NCI-H1930 (cell line): ENCODE results near the gene CYLD.
A peak's percentile ranks its signal among the peaks of the same experiment; 100 is the strongest.

Experiments
- DNase-seq, 2 experiments: peaks; one replicate each; lab custom pipeline; 2025; lab: John Stamatoyannopoulos, UW

The CYLD gene

GRCh38 chr16:50740736-50741135 is 1.1 kb upstream of the CYLD start:
- no peak for DNase-seq

- no peak for DNase-seq
Measured at GRCh38 chr16:50741225-50741780, 583 bp upstream of the CYLD start.

- DNase-seq = no peak
Measured at GRCh38 chr16:50742576-50743200, 802 bp downstream of the CYLD start.

- DNase-seq = no peak
Measured at GRCh38 chr16:50743581-50744225, 1.8 kb downstream of the CYLD start.

GRCh38 chr16:50744881-50745280 is 3.0 kb downstream of the CYLD start:
- no peak for DNase-seq

- no peak for DNase-seq
Measured at GRCh38 chr16:50745940-50746339, 4.1 kb downstream of the CYLD start.

- no peak for DNase-seq
Measured at GRCh38 chr16:50747207-50747956, 5.5 kb downstream of the CYLD start.

GRCh38 chr16:50751528-50751927 is 9.6 kb downstream of the CYLD start:
- DNase-seq = no peak

- no peak for DNase-seq
Measured at GRCh38 chr16:50752471-50753235, 10.8 kb downstream of the CYLD start.

GRCh38 chr16:50756473-50756872 is 14.6 kb downstream of the CYLD start:
- DNase-seq = no peak

- DNase-seq = no peak
Measured at GRCh38 chr16:50761267-50761666, 19.4 kb downstream of the CYLD start.

- no peak for DNase-seq
Measured at GRCh38 chr16:50762241-50762640, 20.4 kb downstream of the CYLD start.

- no peak for DNase-seq
Measured at GRCh38 chr16:50763211-50763610, 21.3 kb downstream of the CYLD start.

- no peak for DNase-seq
Measured at GRCh38 chr16:50765260-50765659, 23.4 kb downstream of the CYLD start.

GRCh38 chr16:50765861-50766260 is 24.0 kb downstream of the CYLD start:
- DNase-seq = no peak

GRCh38 chr16:50767197-50767596 is 25.3 kb downstream of the CYLD start:
- DNase-seq = no peak

GRCh38 chr16:50771366-50771765 is 29.5 kb downstream of the CYLD start:
- no peak for DNase-seq

GRCh38 chr16:50774405-50774804 is 32.5 kb downstream of the CYLD start:
- no peak for DNase-seq

GRCh38 chr16:50774960-50775359 is 33.1 kb downstream of the CYLD start:
- no peak for DNase-seq

- DNase-seq = no peak
Measured at GRCh38 chr16:50776037-50776436, 34.2 kb downstream of the CYLD start.

- peak; percentile 33 to 48 for DNase-seq
Measured at GRCh38 chr16:50778284-50779163, 36.6 kb downstream of the CYLD start.
